DOHH2 (cell line): Measurements from ENCODE around the gene XYLT2.

Experiments used
- CTCF ChIP-seq: fragments of 200-600 bp; sonication (generic); IDR thresholded peaks from one replicate; pipeline ENCODE4 v1.5.1; 2014; ENCODE audit warnings: antibody characterized with exemption, mild to moderate bottlenecking, low read depth, low read length; ENCODE audit not compliant: poor library complexity, severe bottlenecking
- EZH2phosphoT487 ChIP-seq: fragments of 200-600 bp; sonication (generic); IDR thresholded peaks from 2 replicates; pipeline ENCODE4 v1.6.1; 2017; ENCODE audit warnings: borderline replicate concordance, mild to moderate bottlenecking, antibody characterized with exemption, low read length, moderate library complexity, mixed read lengths

- TF ChIP-seq CTCF (no peak), EZH2phosphoT487 (no peak)
Observed at GRCh38 chr17:50358177-50358576, 12.3 kb downstream of the XYLT2 start.
